T-helper 1 cell treated with Interleukin-12 subunit alpha and Interleukin-12 subunit beta and Interleukin-4 antibody, amounts not matched to agents 30 ng/mL and 1 ng/mL, for 36 hours (primary cell): ENCODE results near the gene INPP4A. TPM values are rescaled to one million over a fixed set of nuclear protein-coding genes. Genes with fewer than 3 reads are reported as not detected.

Experiments used
- intact Hi-C: fragments of 100-400 bp; cut with micrococcal nuclease; formaldehyde crosslinking; loops from one replicate; pipeline ENCODE4 v1.15.1; 2024
- total RNA-seq: library from RNA; stranded (reverse); gene quantifications from 2 replicates; pipeline ENCODE4 v1.2.3, GENCODE V29; 2022

Gene INPP4A
- total RNA-seq, 1 donor from 2014 or later, result 174 TPM

DNA sequence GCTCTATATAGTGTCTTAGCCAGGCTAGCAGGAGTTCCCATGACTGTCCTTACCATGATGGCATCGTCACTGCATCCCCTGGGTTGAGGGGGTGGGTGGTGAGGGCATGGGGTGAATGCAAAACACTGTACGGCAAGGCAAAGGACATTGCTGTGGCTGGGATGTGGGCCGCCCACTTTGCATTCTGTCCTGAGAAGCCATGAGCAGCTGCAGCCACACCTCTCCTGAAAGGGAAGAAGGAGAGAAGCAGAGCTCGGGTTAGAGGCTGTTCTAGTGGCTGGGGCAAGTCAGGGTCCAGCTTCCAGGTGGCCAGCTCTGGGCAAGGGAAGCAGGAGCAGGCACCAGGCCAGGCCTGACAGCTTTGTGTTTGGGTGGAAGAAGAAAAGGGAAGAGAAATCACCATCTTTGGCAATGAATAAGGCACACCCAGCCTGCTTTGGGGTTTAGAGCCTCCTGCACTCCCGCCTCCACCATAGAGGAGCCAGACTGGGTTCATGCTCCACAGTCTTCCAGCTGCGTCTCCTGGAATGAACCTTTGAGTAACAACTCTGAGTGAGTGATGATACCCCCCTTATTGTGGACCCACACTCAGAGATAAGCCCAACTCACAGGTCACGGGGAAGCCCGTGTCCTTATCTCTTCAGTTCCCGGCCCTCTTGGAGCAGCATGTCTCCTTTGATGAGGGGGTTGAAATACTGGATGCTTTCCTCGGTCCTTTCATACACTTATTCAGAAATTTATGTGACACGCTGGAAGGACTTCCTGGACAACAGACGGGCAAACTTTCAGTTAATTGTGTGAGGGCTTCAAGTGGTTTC is 63.4 kb downstream of the INPP4A start:
- intact Hi-C loops, result loop anchor here (1.0 to 2.0 kb wide), 3 partner anchors 9 to 69 kb away; no protein-coding TSS in a partner anchor

GRCh38 chr2:98508709-98509066 is 64.0 kb downstream of the INPP4A start:
- intact Hi-C loops, result loop anchor here (1.0 to 2.0 kb wide), 3 partner anchors 9 to 70 kb away; no protein-coding TSS in a partner anchor

- intact Hi-C loops, result loop anchor here (2.0 kb wide), 1 partner anchor 71 kb away; no protein-coding TSS in a partner anchor
Measured at GRCh38 chr2:98509542-98510321, 65.1 kb downstream of the INPP4A start.

GRCh38 chr2:98510322-98510662 is 65.6 kb downstream of the INPP4A start:
- intact Hi-C loops, result no loop called here

- intact Hi-C loops, result no loop called here
Measured at GRCh38 chr2:98511981-98512380, 67.3 kb downstream of the INPP4A start.

GRCh38 chr2:98512699-98513098 is 68.0 kb downstream of the INPP4A start:
- intact Hi-C loops, result no loop called here

DNA sequence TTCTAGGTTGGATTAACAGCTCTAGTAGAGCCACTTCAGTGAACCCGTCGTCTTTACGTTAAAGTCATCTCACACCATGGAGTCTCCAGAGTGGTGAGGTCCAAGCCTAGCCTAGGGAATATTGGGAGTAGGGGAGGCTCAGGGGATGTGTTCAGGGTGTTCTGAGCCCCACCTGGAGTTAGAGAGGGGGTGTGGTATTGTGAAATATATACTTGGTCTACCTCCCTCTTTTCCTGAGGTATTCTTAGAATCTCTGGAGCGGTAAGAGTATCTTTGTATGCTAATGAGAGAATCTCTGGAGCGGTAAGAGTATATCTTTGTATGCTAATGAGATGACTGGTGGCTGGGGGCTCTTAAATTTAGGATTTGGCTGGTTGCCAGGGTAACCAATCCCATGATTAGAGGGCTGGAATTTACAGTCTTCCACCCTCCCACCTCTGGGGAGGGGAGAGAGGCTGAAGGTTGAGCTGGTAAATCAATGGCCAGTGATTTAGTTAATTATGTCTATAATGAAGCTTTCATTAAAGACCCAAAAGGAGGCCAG is 69.5 kb downstream of the INPP4A start:
- intact Hi-C loops, result loop anchor here (2.0 kb wide), 1 partner anchor 67 kb away; no protein-coding TSS in a partner anchor

- intact Hi-C loops, result loop anchor here (2.0 to 5.0 kb wide), 2 partner anchors 33 to 68 kb away; no protein-coding TSS in a partner anchor
Measured at GRCh38 chr2:98514879-98515249, 70.2 kb downstream of the INPP4A start.

GRCh38 chr2:98515250-98515991 is 70.8 kb downstream of the INPP4A start:
- intact Hi-C loops, result loop anchor here (2.0 to 5.0 kb wide), 2 partner anchors 33 to 69 kb away; no protein-coding TSS in a partner anchor

GRCh38 chr2:98516571-98516970 is 71.9 kb downstream of the INPP4A start:
- intact Hi-C loops, result loop anchor here (5.0 kb wide), 1 partner anchor 34 kb away; no protein-coding TSS in a partner anchor

DNA sequence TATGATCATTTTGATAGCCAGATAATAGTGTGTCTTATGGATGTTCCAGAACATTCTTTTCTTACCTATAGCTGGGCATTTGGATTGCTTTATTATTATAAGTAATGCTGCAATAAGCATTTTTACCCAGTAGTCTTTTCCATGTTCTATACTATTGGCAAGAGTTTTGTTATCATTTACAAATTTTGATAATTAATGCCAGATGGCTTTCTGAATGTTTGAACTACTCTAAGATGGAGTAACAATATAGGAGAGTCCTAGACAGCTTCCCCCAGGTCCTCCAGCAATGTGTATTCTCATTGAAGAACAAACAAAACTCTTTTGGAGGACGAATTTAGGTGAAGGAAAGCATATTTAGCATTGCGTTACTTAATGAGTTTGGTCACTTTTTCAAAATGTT is 73.0 kb downstream of the INPP4A start:
- intact Hi-C loops, result loop anchor here (1.0 to 5.0 kb wide), 2 partner anchors 35 to 104 kb away; no protein-coding TSS in a partner anchor

DNA sequence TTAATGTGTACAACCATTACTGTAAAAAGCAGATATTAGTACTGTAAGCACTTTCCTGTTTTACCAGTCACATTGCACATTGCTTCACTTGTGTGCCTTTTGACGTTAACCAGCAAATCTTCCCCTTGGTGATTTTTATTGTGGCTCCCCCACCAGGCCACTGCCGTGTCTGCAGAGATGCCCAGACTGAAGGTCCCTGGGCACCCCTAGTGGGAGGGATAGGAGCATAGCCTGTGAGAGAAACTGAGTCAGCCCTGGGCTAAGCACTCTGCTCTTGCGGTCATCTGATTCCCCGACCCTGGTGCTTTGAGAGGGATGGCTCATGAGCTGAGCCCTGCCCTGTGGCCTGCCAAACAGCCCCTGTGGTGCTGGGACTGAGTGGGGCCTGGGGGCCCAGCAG is 73.4 kb downstream of the INPP4A start:
- intact Hi-C loops, result loop anchor here (1.0 to 5.0 kb wide), 2 partner anchors 36 to 105 kb away; no protein-coding TSS in a partner anchor

- intact Hi-C loops, result loop anchor here (5.0 kb wide), 1 partner anchor 37 kb away; no protein-coding TSS in a partner anchor
Measured at GRCh38 chr2:98519156-98519555, 74.5 kb downstream of the INPP4A start.

- intact Hi-C loops, result loop anchor here (5.0 kb wide), 1 partner anchor 38 kb away; no protein-coding TSS in a partner anchor
Measured at GRCh38 chr2:98519851-98520250, 75.2 kb downstream of the INPP4A start.

DNA sequence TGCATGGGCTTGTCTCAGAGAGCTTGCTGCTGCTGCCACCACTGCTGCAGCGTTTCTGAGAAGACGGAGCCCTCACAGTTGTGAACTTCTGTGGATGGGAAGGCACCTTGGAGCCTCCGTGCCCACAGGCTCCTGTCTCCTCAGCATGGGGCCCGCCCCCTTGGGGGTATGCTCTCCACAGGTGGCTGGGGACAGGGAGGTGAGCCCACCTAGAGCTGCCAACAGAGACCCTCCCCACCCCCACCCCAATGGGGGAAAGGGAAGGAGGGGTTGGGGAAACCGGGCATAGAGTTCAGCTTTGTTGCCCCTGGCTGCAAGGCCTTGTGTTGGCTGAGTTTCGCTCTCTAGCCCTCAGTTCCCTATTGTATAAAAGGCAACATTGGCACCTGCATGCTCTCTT is 76.1 kb downstream of the INPP4A start:
- intact Hi-C loops, result no loop called here

DNA sequence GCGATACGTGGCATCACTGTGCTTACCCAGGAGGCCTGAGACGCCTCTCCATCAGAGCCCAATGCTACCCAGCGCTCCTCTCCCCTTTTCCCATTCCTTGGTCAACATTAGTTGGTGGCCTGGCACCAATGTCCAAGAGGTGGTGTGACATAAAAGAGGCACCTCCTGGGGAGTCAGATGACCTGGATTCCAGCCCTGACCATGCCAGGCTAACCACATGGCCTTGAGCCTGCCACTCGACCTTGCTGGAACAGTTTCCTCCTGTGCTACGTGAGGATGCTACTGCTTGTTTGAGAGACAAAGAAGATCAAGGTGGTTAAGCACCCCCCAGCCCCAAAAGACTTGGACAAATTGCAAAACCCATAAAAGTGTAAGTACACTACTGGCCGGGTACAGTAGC is 76.6 kb downstream of the INPP4A start:
- intact Hi-C loops, result no loop called here

- intact Hi-C loops, result no loop called here
Measured at GRCh38 chr2:98522854-98523253, 78.2 kb downstream of the INPP4A start.

DNA sequence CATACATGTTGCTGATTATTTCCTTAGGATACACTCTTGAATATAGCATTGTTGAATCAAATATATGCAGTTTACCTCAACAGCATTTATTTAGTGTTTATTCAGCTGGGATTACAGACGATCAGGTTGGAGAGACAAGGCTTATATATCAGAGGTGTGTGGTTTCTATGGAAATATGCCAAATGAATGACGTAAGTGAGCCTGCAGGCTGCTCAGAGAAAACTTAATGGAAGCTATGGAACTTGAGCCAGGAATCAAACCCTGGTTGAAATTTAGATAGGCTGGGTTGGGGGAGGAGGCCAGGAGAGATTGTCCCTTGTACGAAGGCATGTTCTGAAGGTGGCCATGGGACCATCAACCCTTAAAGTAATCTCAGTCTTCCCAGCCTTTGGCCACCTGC is 79.5 kb downstream of the INPP4A start:
- intact Hi-C loops, result no loop called here

GRCh38 chr2:98528349-98528748 is 83.7 kb downstream of the INPP4A start:
- intact Hi-C loops, result no loop called here

DNA sequence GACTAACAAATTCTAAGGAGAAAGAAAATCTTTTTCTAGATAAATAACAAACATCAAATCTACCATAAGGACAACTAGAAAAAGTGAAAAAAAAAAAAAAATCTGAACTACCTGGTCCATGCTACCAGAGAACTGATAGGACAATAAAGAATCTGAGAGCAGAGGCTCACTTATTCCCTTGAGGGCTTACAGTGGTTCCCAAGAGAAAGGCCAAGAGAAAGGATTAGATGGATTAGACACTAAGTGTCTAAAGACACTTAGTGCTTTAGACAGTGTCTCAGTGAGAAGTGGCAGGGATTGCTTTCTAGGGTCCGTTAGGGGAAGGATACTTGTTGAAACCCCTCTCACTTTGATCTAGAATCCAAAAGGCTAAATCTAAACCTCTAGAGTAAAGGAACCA is 85.5 kb downstream of the INPP4A start:
- intact Hi-C loops, result no loop called here

- intact Hi-C loops, result no loop called here
Measured at GRCh38 chr2:98532756-98533155, 88.1 kb downstream of the INPP4A start.
